Ishikawa (cell line): ENCODE data around the gene ERG.

Experiments
- CEBPB ChIP-seq: IDR thresholded peaks from 2 replicates; pipeline ENCODE4 v1.6.1; 2012
- EGR1 ChIP-seq: IDR thresholded peaks from 2 replicates; pipeline ENCODE4 v1.6.1; 2012
- EP300 ChIP-seq: IDR thresholded peaks from 2 replicates; pipeline ENCODE4 v1.6.1; 2012; ENCODE audit warnings: borderline replicate concordance
- FOXM1 ChIP-seq: IDR thresholded peaks from 2 replicates; pipeline ENCODE4 v1.6.1; 2012; ENCODE audit warnings: low read depth, borderline replicate concordance
- MAX ChIP-seq: IDR thresholded peaks from 2 replicates; pipeline ENCODE4 v1.6.1; 2012
- NFIC ChIP-seq: IDR thresholded peaks from 2 replicates; pipeline ENCODE4 v1.6.1; 2012
- RAD21 ChIP-seq: IDR thresholded peaks from 2 replicates; pipeline ENCODE4 v1.6.1; 2012; ENCODE audit warnings: low read depth
- REST ChIP-seq: IDR thresholded peaks from 2 replicates; pipeline ENCODE4 v1.6.1; 2012; ENCODE audit warnings: low read depth, mild to moderate bottlenecking
- TAF1 ChIP-seq: IDR thresholded peaks from 2 replicates; pipeline ENCODE4 v1.6.1; 2012; ENCODE audit warnings: low read depth, mild to moderate bottlenecking
- TCF12 ChIP-seq: IDR thresholded peaks from 2 replicates; pipeline ENCODE4 v1.6.1; 2012; ENCODE audit warnings: low read depth
- YY1 ChIP-seq: IDR thresholded peaks from 2 replicates; pipeline ENCODE4 v1.6.1; 2012; ENCODE audit warnings: low read depth
- ZBTB7A ChIP-seq: IDR thresholded peaks from 2 replicates; pipeline ENCODE4 v1.6.1; 2012; ENCODE audit warnings: low read depth

- TF ChIP-seq YY1 (no peak), TAF1 (no peak), MAX (no peak), ZBTB7A (no peak), RAD21 (no peak), NFIC (no peak), EP300 (no peak), TCF12 (no peak), EGR1 (no peak), REST (no peak), CEBPB (no peak), FOXM1 (no peak)
Observed at GRCh38 chr21:38527737-38528136, 29.5 kb upstream of the ERG start.
